ENCODE data around the gene RIN3. TPM values are rescaled to one million over a fixed set of nuclear protein-coding genes. Genes with fewer than 3 reads are reported as not detected.

RIN3 gene
- total RNA-seq, 1 experiment from 2014 or later: 2.4 TPM

DNA sequence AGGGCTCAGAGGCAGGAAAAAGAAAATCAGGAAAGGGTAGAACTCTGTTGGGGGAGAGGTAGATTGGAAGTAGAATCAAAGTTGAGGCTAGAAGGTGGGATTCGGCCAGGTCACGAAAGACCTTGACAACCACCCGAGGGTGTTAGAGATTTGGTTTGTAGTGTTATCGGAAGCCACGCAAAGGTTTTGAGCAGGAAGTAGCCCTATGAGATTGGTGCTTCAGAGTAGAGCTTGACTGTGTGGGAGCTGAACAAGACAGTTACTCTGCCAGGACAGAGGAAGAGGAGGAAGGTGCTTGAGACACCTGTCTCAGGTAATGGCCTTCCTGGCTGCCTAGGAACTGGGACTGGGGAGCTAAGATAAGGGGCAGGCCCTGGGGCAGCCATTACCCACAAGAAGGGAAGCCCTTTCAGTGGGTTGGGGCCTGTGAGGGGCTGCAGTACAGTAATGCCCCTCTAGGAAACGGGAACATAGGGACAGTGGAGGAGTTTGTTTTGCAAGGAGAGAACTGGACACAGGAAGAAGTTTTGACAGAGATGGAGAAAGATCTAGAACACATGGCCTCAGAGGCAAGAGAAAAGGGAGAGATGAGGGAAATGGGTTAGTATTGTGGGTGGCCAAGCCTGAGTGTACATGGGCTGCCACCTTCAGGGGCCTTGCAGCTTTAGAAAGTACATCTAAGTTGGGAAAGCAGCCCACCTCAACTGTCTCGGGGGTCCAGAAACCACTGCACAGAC, 73.5 kb downstream of the RIN3 start:
- intact Hi-C loops (cut with micrococcal nuclease; ENCODE audit: unreplicated experiment): no loop called here
- no peaks in the 10 kb centered on the region for H3K36me3 ChIP-seq (ENCODE audit: insufficient read depth, low read length, poor library complexity, severe bottlenecking)
- POLR2A ChIA-PET (ENCODE audit: low non-redundant PET): no interaction called here
- TF ChIP-seq, protein P1, sequence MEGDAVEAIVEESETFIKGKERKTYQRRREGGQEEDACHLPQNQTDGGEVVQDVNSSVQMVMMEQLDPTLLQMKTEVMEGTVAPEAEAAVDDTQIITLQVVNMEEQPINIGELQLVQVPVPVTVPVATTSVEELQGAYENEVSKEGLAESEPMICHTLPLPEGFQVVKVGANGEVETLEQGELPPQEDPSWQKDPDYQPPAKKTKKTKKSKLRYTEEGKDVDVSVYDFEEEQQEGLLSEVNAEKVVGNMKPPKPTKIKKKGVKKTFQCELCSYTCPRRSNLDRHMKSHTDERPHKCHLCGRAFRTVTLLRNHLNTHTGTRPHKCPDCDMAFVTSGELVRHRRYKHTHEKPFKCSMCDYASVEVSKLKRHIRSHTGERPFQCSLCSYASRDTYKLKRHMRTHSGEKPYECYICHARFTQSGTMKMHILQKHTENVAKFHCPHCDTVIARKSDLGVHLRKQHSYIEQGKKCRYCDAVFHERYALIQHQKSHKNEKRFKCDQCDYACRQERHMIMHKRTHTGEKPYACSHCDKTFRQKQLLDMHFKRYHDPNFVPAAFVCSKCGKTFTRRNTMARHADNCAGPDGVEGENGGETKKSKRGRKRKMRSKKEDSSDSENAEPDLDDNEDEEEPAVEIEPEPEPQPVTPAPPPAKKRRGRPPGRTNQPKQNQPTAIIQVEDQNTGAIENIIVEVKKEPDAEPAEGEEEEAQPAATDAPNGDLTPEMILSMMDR (conservative IDR thresholded peaks at IDR 0.05; ENCODE audit: low read depth, low read length): no peak
- TF ChIP-seq EZH2 (IDR thresholded peaks at IDR 0.05; ENCODE audit: borderline replicate concordance, low read depth, low read length, poor library complexity, severe bottlenecking): no peak
- no TSS peak for BruUV-seq (replicated peaks)
- no peaks in the 10 kb centered on the region for H3K27me3 ChIP-seq (replicated peaks; ENCODE audit: insufficient read depth, low read depth, low read length, poor library complexity)
- no peaks in the 10 kb centered on the region for H3K4me1 ChIP-seq (ENCODE audit: insufficient read depth, low read length, poor library complexity, severe bottlenecking)
- H3K4me3 ChIP-seq (ENCODE audit: low read depth, low read length, poor library complexity, severe bottlenecking): no peak overlapping the region
- CTCF ChIA-PET: no interaction called here
- H3K9me3 ChIP-seq (ENCODE audit: low read depth, low read length, poor library complexity, severe bottlenecking): no peaks in the 10 kb centered on the region
- no peak for DNase-seq (ENCODE audit: low spot score)
- no peak overlapping the region for H3K27ac ChIP-seq (ENCODE audit: low read depth, low read length, poor library complexity, severe bottlenecking)

DNA sequence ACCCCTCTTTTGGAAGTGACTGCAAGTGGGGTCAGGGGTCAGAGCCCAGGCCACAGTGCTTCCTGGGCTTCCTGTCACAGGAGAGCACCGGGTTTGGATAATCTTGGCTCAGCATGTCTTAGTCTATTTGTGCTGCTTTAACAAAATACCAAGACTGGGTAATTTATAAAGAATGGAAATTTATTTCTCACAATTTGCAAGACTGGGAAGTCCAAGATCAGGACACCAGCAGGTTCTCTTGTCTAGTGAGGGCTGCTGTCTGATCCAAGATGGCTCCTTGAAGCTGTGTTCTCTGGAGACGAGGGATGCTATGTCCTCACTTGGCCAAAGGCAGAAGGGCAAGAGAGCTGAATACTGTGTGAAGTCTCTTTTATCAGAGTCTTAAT, 74.1 kb downstream of the RIN3 start:
- no peak for DNase-seq (ENCODE audit: low spot score)
- Histone ChIP-seq H3K27ac (ENCODE audit: low read depth, low read length, poor library complexity, severe bottlenecking) (no peak overlapping the region), H3K36me3 (ENCODE audit: insufficient read depth, low read length, poor library complexity, severe bottlenecking) (no peaks in the 10 kb centered on the region), H3K27me3 (replicated peaks; ENCODE audit: insufficient read depth, low read depth, low read length, poor library complexity) (no peaks in the 10 kb centered on the region), H3K4me1 (ENCODE audit: insufficient read depth, low read length, poor library complexity, severe bottlenecking) (no peaks in the 10 kb centered on the region), H3K4me3 (ENCODE audit: low read depth, low read length, poor library complexity, severe bottlenecking) (no peak overlapping the region), H3K9me3 (ENCODE audit: low read depth, low read length, poor library complexity, severe bottlenecking) (no peaks in the 10 kb centered on the region)
- CTCF ChIA-PET: no interaction called here
- intact Hi-C loops (cut with micrococcal nuclease; ENCODE audit: unreplicated experiment): no loop called here
- TF ChIP-seq, protein P1 (conservative IDR thresholded peaks at IDR 0.05; ENCODE audit: low read depth, low read length): no peak
- TF ChIP-seq EZH2 (IDR thresholded peaks at IDR 0.05; ENCODE audit: borderline replicate concordance, low read depth, low read length, poor library complexity, severe bottlenecking): no peak
- BruUV-seq (replicated peaks): no TSS peak
- POLR2A ChIA-PET (ENCODE audit: low non-redundant PET): no interaction called here

DNA sequence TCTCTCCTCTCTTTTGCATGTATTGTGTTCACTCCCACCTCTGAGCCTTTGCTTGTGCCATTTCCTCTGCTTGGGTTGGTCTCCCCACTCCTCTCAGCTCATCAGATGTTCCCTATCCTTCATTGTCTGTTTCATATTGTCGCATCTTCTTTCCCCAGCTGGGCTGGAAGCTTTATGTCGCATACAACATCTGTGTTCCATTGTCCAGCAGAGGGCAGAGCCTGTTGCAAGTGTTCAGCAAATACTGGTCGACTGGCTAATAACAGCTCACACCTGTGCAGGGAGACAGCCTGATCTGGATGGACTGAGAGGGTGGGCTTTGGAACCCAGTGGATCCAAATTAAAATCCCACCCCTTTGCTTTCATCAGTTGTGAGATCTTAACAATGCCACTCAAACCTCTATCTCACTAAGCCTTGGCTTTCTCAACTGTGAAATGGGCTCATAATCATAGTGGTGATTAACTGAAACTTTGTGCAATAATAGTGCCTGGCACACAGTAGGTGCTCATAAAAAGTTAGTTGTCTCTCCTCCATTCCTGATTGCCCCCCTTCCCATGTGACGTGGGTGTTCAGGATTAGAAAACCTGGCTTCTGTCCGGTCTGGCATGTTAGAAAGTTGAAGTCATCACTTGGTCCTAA, 75.8 kb downstream of the RIN3 start:
- Histone ChIP-seq H3K9me3 (ENCODE audit: low read depth, low read length, poor library complexity, severe bottlenecking) (no peaks in the 10 kb centered on the region), H3K36me3 (ENCODE audit: insufficient read depth, low read length, poor library complexity, severe bottlenecking) (no peaks in the 10 kb centered on the region), H3K27me3 (replicated peaks; ENCODE audit: insufficient read depth, low read depth, low read length, poor library complexity) (no peaks in the 10 kb centered on the region), H3K4me1 (ENCODE audit: insufficient read depth, low read length, poor library complexity, severe bottlenecking) (no peaks in the 10 kb centered on the region), H3K4me3 (ENCODE audit: low read depth, low read length, poor library complexity, severe bottlenecking) (no peak overlapping the region), H3K27ac (ENCODE audit: low read depth, low read length, poor library complexity, severe bottlenecking) (no peak overlapping the region)
- CTCF ChIA-PET: interaction anchor here (0.5 kb wide), 1 partner anchor 107 kb away, joined by 6 read pairs; no protein-coding TSS in a partner anchor
- no peak for DNase-seq (ENCODE audit: low spot score)
- intact Hi-C loops (cut with micrococcal nuclease; ENCODE audit: unreplicated experiment): no loop called here
- POLR2A ChIA-PET (ENCODE audit: low non-redundant PET): no interaction called here
- TF ChIP-seq EZH2 (IDR thresholded peaks at IDR 0.05; ENCODE audit: borderline replicate concordance, low read depth, low read length, poor library complexity, severe bottlenecking): no peak
- TF ChIP-seq, protein P1 (conservative IDR thresholded peaks at IDR 0.05; ENCODE audit: low read depth, low read length): peak; percentile 31; the same call in 1 of the 2 replicates
- BruUV-seq (replicated peaks): no TSS peak
